Spleen (tissue), 13 donors: ENCODE measurements around the gene CELA2A. TPM values are rescaled to one million over a fixed set of nuclear protein-coding genes. Genes with fewer than 3 reads are reported as not detected.

ENCODE experiments used
- DNase-seq: peaks from one replicate; pipeline ENCODE4 v3.0.0-alpha.2; 2020
- H3K27ac ChIP-seq, 8 donors: fragments of 200-600 bp; sonication (generic) in 7 of 8; 1 replicate in 4 of 8; 2 replicates in 4 of 8; pipeline versions ENCODE4 v1.5.0 to v1.8.0; 2016 to 2021; ENCODE audit warnings: inconsistent platforms in 4 of 8, mild to moderate bottlenecking in 4 of 8, moderate library complexity in 1 of 8
- H3K27me3 ChIP-seq, 7 donors: fragments of 200-600 bp; sonication (generic) in 6 of 7; replicated peaks in 1 of 7; 1 replicate in 4 of 7; 2 replicates in 3 of 7; pipeline versions ENCODE4 v1.5.0 to v1.8.0; 2016 to 2021; ENCODE audit warnings: inconsistent platforms in 3 of 7, mild to moderate bottlenecking in 1 of 7
- H3K36me3 ChIP-seq, 6 donors: fragments of 200-600 bp; sonication (generic) in 5 of 6; 1 replicate in 4 of 6; 2 replicates in 2 of 6; pipeline versions ENCODE4 v1.5.0 to v1.8.0; 2016 to 2021; ENCODE audit warnings: inconsistent platforms in 2 of 6
- H3K4me1 ChIP-seq, 6 donors: fragments of 200-600 bp; sonication (generic) in 5 of 6; 1 replicate in 3 of 6; 2 replicates in 3 of 6; pipeline versions ENCODE4 v1.5.0 to v1.8.0; 2016 to 2021; ENCODE audit warnings: inconsistent platforms in 3 of 6
- H3K4me3 ChIP-seq, 8 donors: fragments of 200-600 bp; sonication (generic) in 7 of 8; 1 replicate in 4 of 8; 2 replicates in 4 of 8; pipeline versions ENCODE4 v1.5.0 to v1.8.0; 2016 to 2021; ENCODE audit warnings: inconsistent platforms in 4 of 8, mild to moderate bottlenecking in 4 of 8, moderate library complexity in 2 of 8
- H3K9me3 ChIP-seq, 8 donors: fragments of 200-600 bp; sonication (generic) in 7 of 8; 1 replicate in 4 of 8; 2 replicates in 4 of 8; pipeline versions ENCODE4 v1.5.0 to v1.8.0; 2016 to 2021; ENCODE audit warnings: inconsistent platforms in 4 of 8
- POLR2A ChIP-seq, 3 donors: fragments of 450-650 bp; IDR thresholded peaks; one replicate each; pipeline ENCODE4 v1.5.1; 2017; ENCODE audit warnings: antibody characterized with exemption in 3 of 3, mild to moderate bottlenecking in 1 of 3
- POLR2AphosphoS5 ChIP-seq, 3 donors: sonication (generic); formaldehyde crosslinking; IDR thresholded peaks; one replicate each; pipeline ENCODE4 v1.5.1; 2017; ENCODE audit warnings: antibody characterized with exemption in 3 of 3
- WGBS, 5 donors: extraction: QIAGEN DNeasy Blood & Tissue Kit in 3 of 5; methylation state at CpG; one replicate each; pipeline versions ENCODE4 v1.1.5 to v1.1.7; 2013 to 2018; 5-methylcytosine and 5-hydroxymethylcytosine counted together
- intact Hi-C: fragments of 100-400 bp; cut with DNase I; formaldehyde crosslinking; loops from one replicate; pipeline ENCODE4 v1.15.0; 2023; ENCODE audit warnings: low total_unique reads
- long read RNA-seq, 2 donors: transcript quantifications; one replicate each; lab custom pipeline, GENCODE V29; 2026
- polyA plus RNA-seq, 3 donors: library from polyadenylated mRNA; stranded (reverse); fragments of 200-250 nt; gene quantifications; one replicate each; pipeline ENCODE4 v1.2.1, GENCODE V29; 2013
- total RNA-seq, 7 donors: library from RNA; depleted of rRNA in 3 of 7; stranded (reverse); fragments of >200 nt in 3 of 7; fragmentation: NEBNext Ultra II Directional in 4 of 7; extraction: Animal tissue kit (Norgen Biotek cat#: 25700) in 4 of 7; gene quantifications; one replicate each; pipeline versions ENCODE4 v1.1.0 to v1.2.1, GENCODE V29; 2016 to 2021
- TF ChIP-seq, protein P1 (sequence below), 11 experiments: fragments of 200-600 bp in 7 of 11; fragments of 450-650 bp in 4 of 11; sonication (generic) in 4 of 11; IDR thresholded peaks in 8 of 11; conservative IDR thresholded peaks in 3 of 11; 1 replicate in 7 of 11; 2 replicates in 4 of 11; pipeline versions ENCODE4 v1.4.0 to v1.8.0; 2016 to 2021; ENCODE audit warnings: antibody characterized with exemption in 11 of 11, inconsistent platforms in 4 of 11, mild to moderate bottlenecking in 1 of 11
- donor health status: healthy with polysubstance abuse.
- donor health status: DM: no; HTN: no; CAD: no; lungs with moderate emphysema.
- donor health status: DM: no; HTN: no; CAD: no.
- donor health status: Bipolar disorder and iron deficiency.
- donor health status: healthy.
- donor health status: DM: no; HTN: no; CAD: no.
- donor health status: DM: yes; HTN: yes; CAD: no.

CELA2A gene
- total RNA-seq (under 1 TPM in 3 of 7 donors, not detected in 4; 0.40 to 0.79 (median 0.40) TPM), polyA plus RNA-seq (under 1 TPM; 0.09 to 0.20 (median 0.16) TPM)
- long read RNA-seq, donor 1 = 0 reads
- long read RNA-seq, donor 2, transcript CELA2A-201 (8 exons, 919 nt) = major isoform, 8 of 21 reads
- long read RNA-seq, donor 2, partial matches to known transcripts = 13 of 21 reads
- long read RNA-seq, donor 2, other reads (novel, unspliced or antisense) = 0 of 21 reads

GRCh38 chr1:15456313-15456954 is at the start of gene CELA2A:
Gene CELA2A (plus strand): TSS chr1:15456732. CDS start chr1:15456754, 22 bp downstream.
- Histone ChIP-seq H3K27me3 (no peaks in the 10 kb centered on the region), H3K4me1 (no peaks in the 10 kb centered on the region), H3K36me3 (no peaks in the 10 kb centered on the region), H3K9me3 (no peaks in the 10 kb centered on the region), H3K27ac (no peak within 1 kb of the TSS), H3K4me3 (no peak within 1 kb of the TSS)
- intact Hi-C loops = no loop called here
- no peak for DNase-seq
- TF ChIP-seq POLR2A (IDR thresholded peaks at IDR 0.05) = no peak
- TF ChIP-seq, protein P1, sequence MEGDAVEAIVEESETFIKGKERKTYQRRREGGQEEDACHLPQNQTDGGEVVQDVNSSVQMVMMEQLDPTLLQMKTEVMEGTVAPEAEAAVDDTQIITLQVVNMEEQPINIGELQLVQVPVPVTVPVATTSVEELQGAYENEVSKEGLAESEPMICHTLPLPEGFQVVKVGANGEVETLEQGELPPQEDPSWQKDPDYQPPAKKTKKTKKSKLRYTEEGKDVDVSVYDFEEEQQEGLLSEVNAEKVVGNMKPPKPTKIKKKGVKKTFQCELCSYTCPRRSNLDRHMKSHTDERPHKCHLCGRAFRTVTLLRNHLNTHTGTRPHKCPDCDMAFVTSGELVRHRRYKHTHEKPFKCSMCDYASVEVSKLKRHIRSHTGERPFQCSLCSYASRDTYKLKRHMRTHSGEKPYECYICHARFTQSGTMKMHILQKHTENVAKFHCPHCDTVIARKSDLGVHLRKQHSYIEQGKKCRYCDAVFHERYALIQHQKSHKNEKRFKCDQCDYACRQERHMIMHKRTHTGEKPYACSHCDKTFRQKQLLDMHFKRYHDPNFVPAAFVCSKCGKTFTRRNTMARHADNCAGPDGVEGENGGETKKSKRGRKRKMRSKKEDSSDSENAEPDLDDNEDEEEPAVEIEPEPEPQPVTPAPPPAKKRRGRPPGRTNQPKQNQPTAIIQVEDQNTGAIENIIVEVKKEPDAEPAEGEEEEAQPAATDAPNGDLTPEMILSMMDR (IDR thresholded peaks at IDR 0.05 in 8 of 11, conservative IDR thresholded peaks at IDR 0.05 in 3 of 11) = no peak
- no peak for TF ChIP-seq POLR2AphosphoS5 (IDR thresholded peaks at IDR 0.05)
- 87 to 94% (median 88%) methylated on average over 8 of the region's 8 CpGs for whole genome bisulfite sequencing, 5 donors

GRCh38 chr1:15407580-15407979 is 49.0 kb upstream of the CELA2A start:
- DNase-seq = no peak
- 70 to 92% (median 83%) methylated on average over 7 of the region's 7 CpGs for WGBS, 5 donors
- H3K27ac ChIP-seq = peak overlapping the region in 3 of 8 donors; percentile 17 to 96 (median 94)
- no peaks in the 10 kb centered on the region for H3K9me3 ChIP-seq
- no peak for TF ChIP-seq POLR2A (IDR thresholded peaks at IDR 0.05)
- TF ChIP-seq, protein P1 (IDR thresholded peaks at IDR 0.05 in 8 of 11, conservative IDR thresholded peaks at IDR 0.05 in 3 of 11) = no peak
- no peak for TF ChIP-seq POLR2AphosphoS5 (IDR thresholded peaks at IDR 0.05)
- intact Hi-C loops = no loop called here
- peaks cover 17 to 45% (median 28%) of the 10 kb centered on the region in 6 donors for H3K4me1 ChIP-seq
- H3K36me3 ChIP-seq = peaks cover 0 to 6% (median 0%) of the 10 kb centered on the region in 6 donors
- H3K4me3 ChIP-seq = no peak overlapping the region
- H3K27me3 ChIP-seq = no peaks in the 10 kb centered on the region

DNA sequence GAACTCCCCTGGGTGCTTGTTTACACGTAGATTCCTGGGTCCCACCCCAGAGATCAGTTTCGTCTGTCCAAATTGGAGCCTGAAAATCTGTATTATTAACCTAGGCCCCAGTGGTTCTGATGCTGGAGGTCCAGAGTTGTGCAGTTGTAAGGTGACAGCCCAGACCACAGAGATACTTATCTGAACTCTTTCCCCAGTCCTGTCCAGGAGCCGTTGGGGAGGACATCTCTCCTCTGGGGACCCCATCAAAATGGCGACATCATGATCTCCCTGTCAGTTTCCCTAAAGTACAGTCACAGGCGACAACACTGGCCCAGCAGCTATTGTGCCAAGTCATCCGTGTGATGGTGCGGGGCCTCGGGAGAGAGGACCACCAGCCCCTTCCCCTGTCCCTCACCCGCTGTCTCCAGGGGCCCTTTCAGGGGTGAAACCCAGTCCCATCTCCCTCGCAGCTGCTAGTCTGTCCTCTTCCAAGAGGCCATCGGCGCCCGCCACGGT is 47.6 kb upstream of the CELA2A start:
- DNase-seq = no peak
- Histone ChIP-seq H3K4me3 (peak overlapping the region; percentile 69 to 97 (median 88)), H3K4me1 (peaks cover 28 to 59% (median 42%) of the 10 kb centered on the region in 6 donors), H3K36me3 (peaks cover 0 to 20% (median 0%) of the 10 kb centered on the region in 6 donors), H3K27ac (peak overlapping the region in 5 of 8 donors; percentile 86 to 96 (median 94)), H3K9me3 (no peaks in the 10 kb centered on the region), H3K27me3 (no peaks in the 10 kb centered on the region)
- TF ChIP-seq POLR2AphosphoS5 (IDR thresholded peaks at IDR 0.05) (no peak), POLR2A (IDR thresholded peaks at IDR 0.05) (no peak)
- TF ChIP-seq, protein P1 (IDR thresholded peaks at IDR 0.05 in 8 of 11, conservative IDR thresholded peaks at IDR 0.05 in 3 of 11) = no peak
- WGBS, 5 donors = 30 to 63% (median 34%) methylated on average over 8 to 14 of the region's 14 CpGs
- intact Hi-C loops = no loop called here
